IMR-90 (cell line): ENCODE measurements around the gene DUS1L.

ENCODE experiments used
- CEBPB ChIP-seq: IDR thresholded peaks from 2 replicates; pipeline ENCODE4 v1.6.1; 2012; ENCODE audit warnings: low read depth, low read length, improper control_type of control experiment
- POLR2A ChIP-seq: IDR thresholded peaks from 2 replicates; pipeline ENCODE4 v1.6.1; 2012; ENCODE audit warnings: mild to moderate bottlenecking, low read depth, low read length
- RAD21 ChIP-seq: IDR thresholded peaks from 2 replicates; pipeline ENCODE4 v1.6.1; 2012; ENCODE audit warnings: low read length, improper control_type of control experiment
- RFX5 ChIP-seq: IDR thresholded peaks from 2 replicates; pipeline ENCODE4 v1.8.0; 2012; ENCODE audit warnings: low read depth, mild to moderate bottlenecking, low read length, moderate library complexity
- SMC3 ChIP-seq: fragments of 150-350 bp; IDR thresholded peaks from 2 replicates; pipeline ENCODE4 v1.6.1; 2016; ENCODE audit warnings: low read depth, mild to moderate bottlenecking, antibody characterized with exemption, low read length, moderate library complexity
- TF ChIP-seq, protein P1 (sequence below): conservative IDR thresholded peaks from 2 replicates; pipeline ENCODE4 v1.5.1; 2012; ENCODE audit warnings: mild to moderate bottlenecking, low read depth, low read length, improper control_type of control experiment
- TF ChIP-seq, protein P2 (sequence below): fragments of 150-350 bp; IDR thresholded peaks from 2 replicates; pipeline ENCODE4 v1.6.1; 2017; ENCODE audit warnings: mild to moderate bottlenecking, antibody characterized with exemption, low read length, low read depth
- TF ChIP-seq, protein P3 (sequence below): fragments of 150-350 bp; IDR thresholded peaks from 2 replicates; pipeline ENCODE4 v1.6.1; 2016; ENCODE audit warnings: low read depth, mild to moderate bottlenecking, low read length, moderate library complexity, borderline replicate concordance

DNA sequence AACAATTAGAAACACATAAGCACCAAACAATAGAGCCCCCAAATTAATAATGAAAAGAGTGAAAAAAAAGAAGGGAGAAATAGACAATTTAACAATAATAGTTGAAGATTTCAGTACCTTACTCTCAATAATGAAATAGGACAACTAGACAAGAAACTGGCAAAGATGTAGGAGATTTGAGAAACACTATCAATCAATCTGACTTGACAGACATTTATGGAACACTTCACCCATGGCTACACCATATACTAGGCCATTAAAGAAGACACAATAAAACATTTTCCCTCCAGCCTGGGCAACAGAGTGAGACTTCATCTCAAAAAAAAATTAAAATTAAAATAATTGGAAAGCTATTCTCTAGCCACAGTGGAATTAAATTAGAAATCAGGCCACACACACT lies 5.0 kb upstream of the DUS1L start:
- TF ChIP-seq, protein P1, sequence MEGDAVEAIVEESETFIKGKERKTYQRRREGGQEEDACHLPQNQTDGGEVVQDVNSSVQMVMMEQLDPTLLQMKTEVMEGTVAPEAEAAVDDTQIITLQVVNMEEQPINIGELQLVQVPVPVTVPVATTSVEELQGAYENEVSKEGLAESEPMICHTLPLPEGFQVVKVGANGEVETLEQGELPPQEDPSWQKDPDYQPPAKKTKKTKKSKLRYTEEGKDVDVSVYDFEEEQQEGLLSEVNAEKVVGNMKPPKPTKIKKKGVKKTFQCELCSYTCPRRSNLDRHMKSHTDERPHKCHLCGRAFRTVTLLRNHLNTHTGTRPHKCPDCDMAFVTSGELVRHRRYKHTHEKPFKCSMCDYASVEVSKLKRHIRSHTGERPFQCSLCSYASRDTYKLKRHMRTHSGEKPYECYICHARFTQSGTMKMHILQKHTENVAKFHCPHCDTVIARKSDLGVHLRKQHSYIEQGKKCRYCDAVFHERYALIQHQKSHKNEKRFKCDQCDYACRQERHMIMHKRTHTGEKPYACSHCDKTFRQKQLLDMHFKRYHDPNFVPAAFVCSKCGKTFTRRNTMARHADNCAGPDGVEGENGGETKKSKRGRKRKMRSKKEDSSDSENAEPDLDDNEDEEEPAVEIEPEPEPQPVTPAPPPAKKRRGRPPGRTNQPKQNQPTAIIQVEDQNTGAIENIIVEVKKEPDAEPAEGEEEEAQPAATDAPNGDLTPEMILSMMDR = no peak
- no peak for TF ChIP-seq RAD21
- no peak for TF ChIP-seq RFX5
- TF ChIP-seq SMC3 = no peak
- TF ChIP-seq POLR2A = no peak
- TF ChIP-seq CEBPB = no peak
- TF ChIP-seq, protein P2, sequence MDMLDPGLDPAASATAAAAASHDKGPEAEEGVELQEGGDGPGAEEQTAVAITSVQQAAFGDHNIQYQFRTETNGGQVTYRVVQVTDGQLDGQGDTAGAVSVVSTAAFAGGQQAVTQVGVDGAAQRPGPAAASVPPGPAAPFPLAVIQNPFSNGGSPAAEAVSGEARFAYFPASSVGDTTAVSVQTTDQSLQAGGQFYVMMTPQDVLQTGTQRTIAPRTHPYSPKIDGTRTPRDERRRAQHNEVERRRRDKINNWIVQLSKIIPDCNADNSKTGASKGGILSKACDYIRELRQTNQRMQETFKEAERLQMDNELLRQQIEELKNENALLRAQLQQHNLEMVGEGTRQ = no peak
- TF ChIP-seq, protein P3, sequence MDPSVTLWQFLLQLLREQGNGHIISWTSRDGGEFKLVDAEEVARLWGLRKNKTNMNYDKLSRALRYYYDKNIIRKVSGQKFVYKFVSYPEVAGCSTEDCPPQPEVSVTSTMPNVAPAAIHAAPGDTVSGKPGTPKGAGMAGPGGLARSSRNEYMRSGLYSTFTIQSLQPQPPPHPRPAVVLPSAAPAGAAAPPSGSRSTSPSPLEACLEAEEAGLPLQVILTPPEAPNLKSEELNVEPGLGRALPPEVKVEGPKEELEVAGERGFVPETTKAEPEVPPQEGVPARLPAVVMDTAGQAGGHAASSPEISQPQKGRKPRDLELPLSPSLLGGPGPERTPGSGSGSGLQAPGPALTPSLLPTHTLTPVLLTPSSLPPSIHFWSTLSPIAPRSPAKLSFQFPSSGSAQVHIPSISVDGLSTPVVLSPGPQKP = no peak
